Fibroblast of lung (primary cell): Measurements from ENCODE around the gene DOK1. TPM values are rescaled to one million over a fixed set of nuclear protein-coding genes. Genes with fewer than 3 reads are reported as not detected.

ENCODE experiments used
- DNase-seq, 2 donors: peaks; one replicate each; pipeline versions ENCODE4 v3.0.0 to v3.0.0-alpha.2; 2010; ENCODE audit warnings: low read depth in 2 of 2
- H2AFZ ChIP-seq: 2 replicates; pipeline ENCODE4 v1.5.1; 2012; ENCODE audit warnings: low read length, control low read depth, inconsistent platforms
- H3K27ac ChIP-seq: 2 replicates; pipeline ENCODE4 v1.5.1; 2011; ENCODE audit warnings: low read length, control low read depth; ENCODE audit not compliant: insufficient read depth
- H3K27me3 ChIP-seq: 2 replicates; pipeline ENCODE4 v1.5.1; 2011; ENCODE audit warnings: mild to moderate bottlenecking, low read length; ENCODE audit not compliant: control insufficient read depth, insufficient read depth
- H3K36me3 ChIP-seq: 2 replicates; pipeline ENCODE4 v1.5.1; 2011; ENCODE audit warnings: low read length; ENCODE audit not compliant: control insufficient read depth, insufficient read depth
- H3K4me1 ChIP-seq: 2 replicates; pipeline ENCODE4 v1.5.1; 2011; ENCODE audit warnings: low read length; ENCODE audit not compliant: control insufficient read depth, insufficient read depth; ENCODE audit errors: extremely low read depth
- H3K4me2 ChIP-seq: 2 replicates; pipeline ENCODE4 v1.5.1; 2011; ENCODE audit warnings: low read length, control low read depth; ENCODE audit not compliant: insufficient read depth; ENCODE audit errors: extremely low read depth
- H3K4me3 ChIP-seq, 4 experiments: fragments of 200-600 bp in 1 of 4; sonication (generic) in 1 of 4; replicated peaks in 1 of 4; 2 replicates each; pipeline ENCODE4 v1.5.1; 2011 to 2016; ENCODE audit warnings: low read length in 4 of 4, low read depth in 3 of 4, mild to moderate bottlenecking in 3 of 4, control low read depth in 2 of 4, inconsistent platforms in 1 of 4, mixed read lengths in 1 of 4; ENCODE audit not compliant: insufficient read depth in 1 of 4; ENCODE audit errors: control extremely low read depth in 1 of 4
- H3K79me2 ChIP-seq: 2 replicates; pipeline ENCODE4 v1.5.1; 2012; ENCODE audit warnings: mild to moderate bottlenecking, low read length, inconsistent platforms; ENCODE audit not compliant: control insufficient read depth, insufficient read depth
- H3K9ac ChIP-seq: 2 replicates; pipeline ENCODE4 v1.5.1; 2011; ENCODE audit warnings: mild to moderate bottlenecking, low read length, control low read depth; ENCODE audit not compliant: insufficient read depth
- H3K9me3 ChIP-seq: 2 replicates; pipeline ENCODE4 v1.5.1; 2012; ENCODE audit warnings: low read depth, low read length; ENCODE audit not compliant: control insufficient read depth, insufficient read depth
- H4K20me1 ChIP-seq: 2 replicates; pipeline ENCODE4 v1.5.1; 2011; ENCODE audit warnings: low read length; ENCODE audit not compliant: control insufficient read depth, insufficient read depth; ENCODE audit errors: extremely low read depth
- CTCF ChIP-seq, 2 donors: IDR thresholded peaks in 1 of 2; conservative IDR thresholded peaks in 1 of 2; 1 replicate in 1 of 2; 2 replicates in 1 of 2; pipeline ENCODE4 v1.5.1; 2011 to 2012; ENCODE audit warnings: low read length in 2 of 2, control low read depth in 1 of 2, inconsistent platforms in 1 of 2, low read depth in 1 of 2, mild to moderate bottlenecking in 1 of 2
- EZH2 ChIP-seq: IDR thresholded peaks from 2 replicates; pipeline ENCODE4 v1.5.1; 2012; ENCODE audit warnings: low read length, control low read depth, mild to moderate bottlenecking; ENCODE audit errors: missing control alignments
- polyA plus RNA-seq, 2 donors: library from polyadenylated mRNA; depleted of rRNA in 1 of 2; stranded (reverse) in 1 of 2; unstranded in 1 of 2; fragments of >200 nt; gene quantifications; 2 replicates each; pipeline ENCODE4 v1.2.1, GENCODE V29; 2011 to 2012; ENCODE audit warnings: missing spikeins in 1 of 2
- total RNA-seq: library from RNA; depleted of rRNA; stranded (reverse); fragments of >200 nt; gene quantifications from 2 replicates; pipeline ENCODE4 v1.2.1, GENCODE V29; 2014

DOK1 gene
- total and polyA plus RNA-seq, 2 donors (not counting 1 experiment from before 2014, with no cell fraction given), result 11.4 to 31.7 TPM

GRCh38 chr2:74548285-74548899 is 6.1 kb upstream of the DOK1 start:
- no peak overlapping the region for H3K27ac ChIP-seq
- no peaks in the 10 kb centered on the region for H3K9me3 ChIP-seq
- TF ChIP-seq EZH2 (no peak), CTCF (conservative IDR thresholded peaks at IDR 0.05 in 1 of 2, IDR thresholded peaks at IDR 0.05 in 1 of 2; ENCODE audit: low read depth in 1 of 2, low read length in 2 of 2) (no peak)
- peaks cover 3% of the 10 kb centered on the region for H3K4me1 ChIP-seq
- no peaks in the 10 kb centered on the region for H4K20me1 ChIP-seq
- peak overlapping the region; percentile 69 for H3K4me2 ChIP-seq
- no peaks in the 10 kb centered on the region for H3K27me3 ChIP-seq
- H3K36me3 ChIP-seq, result no peaks in the 10 kb centered on the region
- H3K9ac ChIP-seq, result no peak overlapping the region
- H2AFZ ChIP-seq, result peak overlapping the region; percentile 48
- no peak for DNase-seq
- H3K79me2 ChIP-seq, result no peaks in the 10 kb centered on the region
- peak overlapping the region in 3 of 4 experiments; percentile 35 to 64 (median 51) for H3K4me3 ChIP-seq

- peaks cover 3% of the 10 kb centered on the region for H3K4me1 ChIP-seq
- peak overlapping the region; percentile 45 to 64 (median 56) for H3K4me3 ChIP-seq
- peak overlapping the region; percentile 36 for H2AFZ ChIP-seq
- H3K79me2 ChIP-seq, result no peaks in the 10 kb centered on the region
- peak overlapping the region; percentile 92 for H3K4me2 ChIP-seq
- peak overlapping the region; percentile 45 for H3K9ac ChIP-seq
- no peak for TF ChIP-seq CTCF (conservative IDR thresholded peaks at IDR 0.05 in 1 of 2, IDR thresholded peaks at IDR 0.05 in 1 of 2; ENCODE audit: low read depth in 1 of 2, low read length in 2 of 2)
- no peak for TF ChIP-seq EZH2
- DNase-seq, result peak in 1 of 2 donors; percentile 60
- H3K27me3 ChIP-seq, result no peaks in the 10 kb centered on the region
- H3K9me3 ChIP-seq, result no peaks in the 10 kb centered on the region
- no peak overlapping the region for H3K27ac ChIP-seq
- H4K20me1 ChIP-seq, result no peaks in the 10 kb centered on the region
- H3K36me3 ChIP-seq, result no peaks in the 10 kb centered on the region
Measured at GRCh38 chr2:74548900-74549826, 5.4 kb upstream of the DOK1 start.

GRCh38 chr2:74550231-74550630 is 4.3 kb upstream of the DOK1 start:
- Histone ChIP-seq H3K9me3 (no peaks in the 10 kb centered on the region), H3K9ac (no peak overlapping the region), H3K27me3 (no peaks in the 10 kb centered on the region), H3K27ac (no peak overlapping the region), H3K4me3 (no peak overlapping the region), H4K20me1 (no peaks in the 10 kb centered on the region), H3K4me1 (peaks cover 3% of the 10 kb centered on the region), H2AFZ (no peak overlapping the region), H3K36me3 (no peaks in the 10 kb centered on the region), H3K4me2 (no peak overlapping the region), H3K79me2 (peaks cover 2% of the 10 kb centered on the region)
- DNase-seq, result no peak
- TF ChIP-seq EZH2 (no peak), CTCF (conservative IDR thresholded peaks at IDR 0.05 in 1 of 2, IDR thresholded peaks at IDR 0.05 in 1 of 2; ENCODE audit: low read depth in 1 of 2, low read length in 2 of 2) (no peak)
